Transverse colon (tissue), 3 donors: Measurements from ENCODE around the gene ZNF439.

Experiments
- EP300 ChIP-seq: sonication (generic); formaldehyde crosslinking; IDR thresholded peaks from one replicate; pipeline ENCODE4 v1.6.1; 2017; ENCODE audit warnings: antibody characterized with exemption, low read depth
- POLR2A ChIP-seq: fragments of 450-650 bp; IDR thresholded peaks from one replicate; pipeline ENCODE4 v1.6.1; 2016; ENCODE audit warnings: antibody characterized with exemption, mild to moderate bottlenecking, moderate library complexity
- TF ChIP-seq, protein P1 (sequence below), 5 experiments: fragments of 200-600 bp in 3 of 5; fragments of 450-650 bp in 2 of 5; sonication (generic) in 3 of 5; IDR thresholded peaks; 1 replicate in 2 of 5; 2 replicates in 3 of 5; pipeline ENCODE4 v1.5.1; 2016 to 2017; ENCODE audit warnings: antibody characterized with exemption in 5 of 5, inconsistent platforms in 3 of 5, mild to moderate bottlenecking in 2 of 5, moderate library complexity in 1 of 5

DNA sequence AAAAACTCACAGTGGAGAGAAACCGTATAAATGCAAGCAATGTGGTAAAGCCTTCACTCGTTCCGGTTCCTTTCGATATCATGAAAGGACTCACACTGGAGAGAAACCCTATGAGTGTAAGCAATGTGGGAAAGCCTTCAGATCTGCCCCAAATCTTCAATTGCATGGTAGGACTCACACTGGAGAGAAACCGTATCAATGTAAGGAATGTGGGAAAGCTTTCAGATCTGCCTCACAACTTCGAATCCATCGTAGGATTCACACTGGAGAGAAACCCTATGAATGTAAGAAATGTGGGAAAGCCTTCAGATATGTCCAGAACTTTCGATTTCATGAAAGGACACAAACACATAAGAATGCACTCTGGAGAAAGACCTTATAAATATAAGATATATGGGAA, 19.7 kb downstream of the ZNF439 start:
- TF ChIP-seq, protein P1, sequence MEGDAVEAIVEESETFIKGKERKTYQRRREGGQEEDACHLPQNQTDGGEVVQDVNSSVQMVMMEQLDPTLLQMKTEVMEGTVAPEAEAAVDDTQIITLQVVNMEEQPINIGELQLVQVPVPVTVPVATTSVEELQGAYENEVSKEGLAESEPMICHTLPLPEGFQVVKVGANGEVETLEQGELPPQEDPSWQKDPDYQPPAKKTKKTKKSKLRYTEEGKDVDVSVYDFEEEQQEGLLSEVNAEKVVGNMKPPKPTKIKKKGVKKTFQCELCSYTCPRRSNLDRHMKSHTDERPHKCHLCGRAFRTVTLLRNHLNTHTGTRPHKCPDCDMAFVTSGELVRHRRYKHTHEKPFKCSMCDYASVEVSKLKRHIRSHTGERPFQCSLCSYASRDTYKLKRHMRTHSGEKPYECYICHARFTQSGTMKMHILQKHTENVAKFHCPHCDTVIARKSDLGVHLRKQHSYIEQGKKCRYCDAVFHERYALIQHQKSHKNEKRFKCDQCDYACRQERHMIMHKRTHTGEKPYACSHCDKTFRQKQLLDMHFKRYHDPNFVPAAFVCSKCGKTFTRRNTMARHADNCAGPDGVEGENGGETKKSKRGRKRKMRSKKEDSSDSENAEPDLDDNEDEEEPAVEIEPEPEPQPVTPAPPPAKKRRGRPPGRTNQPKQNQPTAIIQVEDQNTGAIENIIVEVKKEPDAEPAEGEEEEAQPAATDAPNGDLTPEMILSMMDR (IDR thresholded peaks at IDR 0.05), result no peak
- TF ChIP-seq EP300 (no peak), POLR2A (no peak)
